Esophagus squamous epithelium (tissue), 4 donors: ENCODE measurements around the gene MCM5.

Experiments used
- CTCF ChIP-seq, 6 experiments: fragments of 450-650 bp in 4 of 6; fragments of 200-600 bp in 2 of 6; sonication (generic) in 2 of 6; IDR thresholded peaks; one replicate each; pipeline ENCODE4 v1.5.1; 2016 to 2019; ENCODE audit warnings: antibody characterized with exemption in 6 of 6, mild to moderate bottlenecking in 4 of 6, moderate library complexity in 4 of 6
- POLR2A ChIP-seq, 4 donors: fragments of 450-650 bp; IDR thresholded peaks; one replicate each; pipeline ENCODE4 v1.6.1; 2017; ENCODE audit warnings: antibody characterized with exemption in 4 of 4, mild to moderate bottlenecking in 4 of 4, moderate library complexity in 3 of 4

- no peak for TF ChIP-seq POLR2A (IDR thresholded peaks at IDR 0.05)
- TF ChIP-seq CTCF (IDR thresholded peaks at IDR 0.05) = no peak
Observed at GRCh38 chr22:35425971-35426800, 26.2 kb downstream of the MCM5 start.
